HCT116 (cell line): ENCODE results near the gene GALNS. TPM values are rescaled to one million over a fixed set of nuclear protein-coding genes. Genes with fewer than 3 reads are reported as not detected.

ENCODE experiments used
- ATAC-seq: fragments of 200-7000 bp; cut with Tn5 transposase; 2 replicates; pipeline ENCODE4 v1.9.1; 2020; ENCODE audit warnings: mild to moderate bottlenecking, moderate library complexity
- BruUV-seq: library from RNA; stranded (reverse); fragments of 400-500 nt; replicated peaks from 2 replicates; lab custom pipeline; 2021; lab: Mats Ljungman, UMichigan
- CTCF ChIA-PET: fragments of 300-600 bp; sonication (Branson Sonifier 250); formaldehyde crosslinking; loops from one replicate; lab custom pipeline; 2021; ENCODE audit warnings: antibody characterized with exemption; lab: Charles Lee
- POLR2A ChIA-PET: fragments of 300-600, 350-600 bp; sonication (Branson Sonifier 250); formaldehyde crosslinking; loops from one replicate; lab custom pipeline; 2021; ENCODE audit warnings: antibody characterized with exemption; lab: Charles Lee
- RAD21 ChIA-PET, 2 experiments: fragments of 300-600 bp; sonication (Branson Sonifier 250); formaldehyde crosslinking; loops; one replicate each; lab custom pipeline; 2023; ENCODE audit warnings: low total read pairs in 2 of 2; ENCODE audit not compliant: uncharacterized antibody in 2 of 2, unreplicated experiment in 2 of 2, low non-redundant PET in 1 of 2; lab: Charles Lee
- DNase-seq: peaks from one replicate; pipeline ENCODE4 v3.0.0-alpha.2; 2010; ENCODE audit warnings: low read depth, low spot score
- H2AFZ ChIP-seq: fragments of 200-600 bp; shearing (Covaris generic), sonication (generic); 2 replicates; pipeline ENCODE4 v1.6.1; 2017; ENCODE audit warnings: low read depth, mixed run types, mixed read lengths, antibody characterized with exemption, low read length; ENCODE audit not compliant: poor library complexity, severe bottlenecking
- H3K27ac ChIP-seq: 2 replicates; pipeline ENCODE4 v1.5.1; 2012; ENCODE audit warnings: low read depth, low read length
- H3K27me3 ChIP-seq: fragments of 200-600 bp; sonication (generic); 2 replicates; pipeline ENCODE4 v1.6.1; 2016; ENCODE audit warnings: mixed run types, low read length, mixed read lengths; ENCODE audit not compliant: insufficient read depth
- H3K36me3 ChIP-seq, 2 experiments: fragments of 200-500 bp in 1 of 2; fragments of 200-600 bp in 1 of 2; sonication (Bioruptor generic) in 1 of 2; sonication (generic) in 1 of 2; 2 replicates each; pipeline versions ENCODE4 v1.5.1 to v1.6.1; 2014 to 2016; ENCODE audit warnings: low read length in 2 of 2, inconsistent platforms in 1 of 2, mixed read lengths in 1 of 2, mixed run types in 1 of 2; ENCODE audit not compliant: insufficient read depth in 2 of 2, control insufficient read depth in 1 of 2
- H3K4me1 ChIP-seq, 2 experiments: fragments of 200-600 bp in 1 of 2; sonication (generic) in 1 of 2; 2 replicates each; pipeline versions ENCODE4 v1.5.1 to v1.6.1; 2012 to 2017; ENCODE audit warnings: low read length in 2 of 2, inconsistent platforms in 1 of 2, mild to moderate bottlenecking in 1 of 2, mixed read lengths in 1 of 2, mixed run types in 1 of 2, moderate library complexity in 1 of 2; ENCODE audit not compliant: insufficient read depth in 2 of 2, control insufficient read depth in 1 of 2
- H3K4me2 ChIP-seq: fragments of 200-600 bp; sonication (generic); 2 replicates; pipeline ENCODE4 v1.6.1; 2017; ENCODE audit warnings: mixed run types, low read length, mixed read lengths
- H3K4me3 ChIP-seq, 2 experiments: fragments of 200-600 bp in 1 of 2; sonication (generic) in 1 of 2; replicated peaks in 1 of 2; 2 replicates each; pipeline ENCODE4 v1.5.1; 2011 to 2016; ENCODE audit warnings: low read length in 2 of 2, control low read depth in 1 of 2, low read depth in 1 of 2, mild to moderate bottlenecking in 1 of 2, mixed read lengths in 1 of 2, mixed run types in 1 of 2
- H3K79me2 ChIP-seq: fragments of 200-600 bp; sonication (generic); 2 replicates; pipeline ENCODE4 v1.6.1; 2017; ENCODE audit warnings: mild to moderate bottlenecking, mixed run types, low read length, moderate library complexity, mixed read lengths; ENCODE audit not compliant: insufficient read depth
- H3K9ac ChIP-seq: fragments of 200-600 bp; sonication (generic); 2 replicates; pipeline ENCODE4 v1.6.1; 2016; ENCODE audit warnings: low read length, mixed read lengths
- H3K9me2 ChIP-seq: fragments of 200-600 bp; sonication (generic), shearing (Covaris generic); 2 replicates; pipeline ENCODE4 v1.6.1; 2017; ENCODE audit warnings: mixed run types, mild to moderate bottlenecking, moderate library complexity; ENCODE audit not compliant: insufficient read depth
- H3K9me3 ChIP-seq, 2 experiments: fragments of 200-500 bp in 1 of 2; fragments of 200-600 bp in 1 of 2; sonication (Bioruptor generic) in 1 of 2; sonication (generic) in 1 of 2; 2 replicates each; pipeline ENCODE4 v1.6.1; 2014 to 2017; ENCODE audit warnings: low read length in 2 of 2, mixed read lengths in 2 of 2, inconsistent platforms in 1 of 2, low read depth in 1 of 2, mild to moderate bottlenecking in 1 of 2, mixed run types in 1 of 2, moderate library complexity in 1 of 2; ENCODE audit not compliant: control insufficient read depth in 1 of 2, insufficient read depth in 1 of 2
- H4K20me1 ChIP-seq: fragments of 200-600 bp; sonication (generic), shearing (Covaris generic); 2 replicates; pipeline ENCODE4 v1.6.1; 2017; ENCODE audit warnings: mixed run types, mild to moderate bottlenecking, moderate library complexity; ENCODE audit not compliant: insufficient read depth
- CBX3 ChIP-seq: IDR thresholded peaks from 2 replicates; pipeline ENCODE4 v1.6.1; 2012; ENCODE audit warnings: low read depth
- CEBPB ChIP-seq: IDR thresholded peaks from 2 replicates; pipeline ENCODE4 v1.6.1; 2012; ENCODE audit warnings: low read depth
- FOSL1 ChIP-seq: IDR thresholded peaks from 2 replicates; pipeline ENCODE4 v1.6.1; 2012; ENCODE audit warnings: low read depth
- RAD21 ChIP-seq: IDR thresholded peaks from 2 replicates; pipeline ENCODE4 v1.6.1; 2012; ENCODE audit warnings: low read depth, mild to moderate bottlenecking
- TCF7L2 ChIP-seq: IDR thresholded peaks from 2 replicates; pipeline ENCODE4 v1.7.0; 2011; ENCODE audit warnings: borderline replicate concordance, inconsistent platforms; ENCODE audit not compliant: insufficient read depth, insufficient read length; ENCODE audit errors: extremely low read depth
- intact Hi-C: fragments of 100-400 bp; cut with micrococcal nuclease; formaldehyde crosslinking; loops from 2 replicates; pipeline ENCODE4 v1.10.0; 2022
- total RNA-seq: library from RNA; stranded (reverse); gene quantifications from one replicate; pipeline ENCODE4 v1.2.1, GENCODE V29; 2021; ENCODE audit not compliant: unreplicated experiment
- TF ChIP-seq, protein P1 (sequence below): IDR thresholded peaks from 2 replicates; pipeline ENCODE4 v1.6.1; 2012
- TF ChIP-seq, protein P2 (sequence below): IDR thresholded peaks from 2 replicates; pipeline ENCODE4 v1.6.1; 2012; ENCODE audit warnings: low read depth

GALNS gene
- total RNA-seq, 1 experiment from 2014 or later = 44.6 TPM

DNA sequence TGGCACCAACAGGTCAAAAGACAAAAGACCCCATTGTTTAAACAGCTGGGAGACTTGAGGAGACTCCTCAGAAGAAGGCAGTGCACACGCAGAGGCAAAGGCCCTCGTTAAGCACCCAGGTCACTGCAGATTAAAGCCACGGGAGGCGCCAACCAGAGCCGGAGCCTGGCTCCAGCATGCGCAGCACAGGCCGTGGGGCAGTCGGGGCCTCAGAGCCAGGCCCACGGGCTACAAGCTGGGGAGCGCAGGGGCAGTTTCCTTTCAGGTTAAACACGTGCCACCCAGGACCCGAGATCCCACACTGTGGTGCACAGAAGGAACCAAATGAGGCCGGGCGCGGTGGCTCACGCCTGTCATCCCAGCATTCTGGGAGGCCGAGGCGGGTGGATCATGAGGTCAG lies 80.9 kb downstream of the GALNS start:
- TF ChIP-seq CBX3 = no peak
- H3K9me2 ChIP-seq = no peaks in the 10 kb centered on the region
- DNase-seq (no peak), ATAC-seq (no peak)
- H2AFZ ChIP-seq = no peak overlapping the region
- CTCF ChIA-PET = no interaction called here
- H3K27ac ChIP-seq = no peak overlapping the region
- H3K79me2 ChIP-seq = peaks cover 99% of the 10 kb centered on the region
- H3K9ac ChIP-seq = no peak overlapping the region
- no peak overlapping the region for H3K4me3 ChIP-seq
- peaks cover 0 to 7% of the 10 kb centered on the region in 2 experiments; a peak in 1 of 4 replicates for H3K36me3 ChIP-seq
- RAD21 ChIA-PET = no interaction called here
- no peak overlapping the region for H3K4me2 ChIP-seq
- H4K20me1 ChIP-seq = peaks cover 11% of the 10 kb centered on the region; the same call in 1 of the 2 replicates
- H3K4me1 ChIP-seq = peaks cover 47 to 60% of the 10 kb centered on the region in 2 experiments
- POLR2A ChIA-PET = no interaction called here
- no peaks in the 10 kb centered on the region for H3K27me3 ChIP-seq
- BruUV-seq = no TSS peak
- H3K9me3 ChIP-seq = no peaks in the 10 kb centered on the region
- intact Hi-C loops = no loop called here

DNA sequence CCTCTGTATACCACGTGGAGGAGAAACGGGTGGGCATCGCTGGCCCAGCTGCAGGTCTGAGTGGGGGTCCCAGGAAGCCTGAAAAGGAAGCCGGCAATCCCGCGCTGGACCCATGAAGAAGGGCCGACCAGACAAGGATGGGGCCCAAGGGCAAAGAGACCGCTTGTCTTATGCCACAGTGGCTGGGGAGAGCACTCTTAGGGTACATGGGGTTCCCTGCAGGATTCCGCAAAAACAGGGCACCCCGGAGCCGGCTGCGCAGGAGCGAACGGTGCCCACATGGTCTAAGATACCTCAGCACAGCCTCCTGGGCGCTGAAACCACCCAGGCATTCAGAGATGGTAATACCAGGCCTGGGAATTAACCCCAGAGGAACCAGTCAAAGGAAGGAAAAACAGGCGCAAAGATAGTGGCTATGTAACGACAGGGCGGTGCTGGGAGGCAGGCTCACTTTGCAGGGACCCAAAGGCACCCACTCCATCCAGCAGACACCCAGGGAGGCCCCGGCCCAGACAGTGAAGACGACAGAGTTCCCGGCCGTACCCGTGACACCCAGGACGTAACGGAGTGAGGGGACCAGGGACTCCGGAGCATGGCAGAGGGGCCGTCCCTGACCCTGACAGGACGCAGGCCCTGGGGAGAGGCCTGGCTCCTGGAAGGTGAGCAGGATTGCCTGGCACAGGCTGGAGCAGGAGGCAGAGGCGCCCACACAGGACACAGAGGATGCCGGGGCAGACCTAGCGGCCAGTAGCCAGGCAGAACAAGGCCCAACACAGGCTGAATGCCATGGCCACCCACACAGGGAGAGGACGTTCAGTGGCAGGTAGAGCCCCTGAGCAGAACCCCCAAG lies 82.0 kb downstream of the GALNS start:
- DNase-seq (no peak), ATAC-seq (no peak)
- intact Hi-C loops = no loop called here
- Histone ChIP-seq H3K79me2 (peaks cover 99% of the 10 kb centered on the region), H2AFZ (no peak overlapping the region), H4K20me1 (peaks cover 19% of the 10 kb centered on the region; the same call in 1 of the 2 replicates), H3K27me3 (no peaks in the 10 kb centered on the region), H3K4me1 (peaks cover 48 to 61% of the 10 kb centered on the region in 2 experiments), H3K4me2 (peak overlapping the region; percentile 34), H3K9ac (0 out of 2 replicates have a peak overlapping the region, but pooled peaks have one; percentile 26), H3K9me2 (no peaks in the 10 kb centered on the region), H3K4me3 (no peak overlapping the region), H3K36me3 (peaks cover 0 to 14% of the 10 kb centered on the region in 2 experiments; a peak in 1 of 4 replicates), H3K9me3 (no peaks in the 10 kb centered on the region), H3K27ac (peak overlapping the region; percentile 33; the same call in 1 of the 2 replicates)
- no TSS peak for BruUV-seq
- CTCF ChIA-PET = interaction anchor here (1.1 to 2.0 kb wide), 2 partner anchors 10 to 37 kb away, joined by 6 to 8 read pairs; partner anchors contain the start of gene PIEZO1
- TF ChIP-seq CEBPB (no peak), TCF7L2 (no peak), RAD21 (no peak), FOSL1 (no peak)
- TF ChIP-seq, protein P1, sequence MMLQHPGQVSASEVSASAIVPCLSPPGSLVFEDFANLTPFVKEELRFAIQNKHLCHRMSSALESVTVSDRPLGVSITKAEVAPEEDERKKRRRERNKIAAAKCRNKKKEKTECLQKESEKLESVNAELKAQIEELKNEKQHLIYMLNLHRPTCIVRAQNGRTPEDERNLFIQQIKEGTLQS = no peak
- TF ChIP-seq, protein P2, sequence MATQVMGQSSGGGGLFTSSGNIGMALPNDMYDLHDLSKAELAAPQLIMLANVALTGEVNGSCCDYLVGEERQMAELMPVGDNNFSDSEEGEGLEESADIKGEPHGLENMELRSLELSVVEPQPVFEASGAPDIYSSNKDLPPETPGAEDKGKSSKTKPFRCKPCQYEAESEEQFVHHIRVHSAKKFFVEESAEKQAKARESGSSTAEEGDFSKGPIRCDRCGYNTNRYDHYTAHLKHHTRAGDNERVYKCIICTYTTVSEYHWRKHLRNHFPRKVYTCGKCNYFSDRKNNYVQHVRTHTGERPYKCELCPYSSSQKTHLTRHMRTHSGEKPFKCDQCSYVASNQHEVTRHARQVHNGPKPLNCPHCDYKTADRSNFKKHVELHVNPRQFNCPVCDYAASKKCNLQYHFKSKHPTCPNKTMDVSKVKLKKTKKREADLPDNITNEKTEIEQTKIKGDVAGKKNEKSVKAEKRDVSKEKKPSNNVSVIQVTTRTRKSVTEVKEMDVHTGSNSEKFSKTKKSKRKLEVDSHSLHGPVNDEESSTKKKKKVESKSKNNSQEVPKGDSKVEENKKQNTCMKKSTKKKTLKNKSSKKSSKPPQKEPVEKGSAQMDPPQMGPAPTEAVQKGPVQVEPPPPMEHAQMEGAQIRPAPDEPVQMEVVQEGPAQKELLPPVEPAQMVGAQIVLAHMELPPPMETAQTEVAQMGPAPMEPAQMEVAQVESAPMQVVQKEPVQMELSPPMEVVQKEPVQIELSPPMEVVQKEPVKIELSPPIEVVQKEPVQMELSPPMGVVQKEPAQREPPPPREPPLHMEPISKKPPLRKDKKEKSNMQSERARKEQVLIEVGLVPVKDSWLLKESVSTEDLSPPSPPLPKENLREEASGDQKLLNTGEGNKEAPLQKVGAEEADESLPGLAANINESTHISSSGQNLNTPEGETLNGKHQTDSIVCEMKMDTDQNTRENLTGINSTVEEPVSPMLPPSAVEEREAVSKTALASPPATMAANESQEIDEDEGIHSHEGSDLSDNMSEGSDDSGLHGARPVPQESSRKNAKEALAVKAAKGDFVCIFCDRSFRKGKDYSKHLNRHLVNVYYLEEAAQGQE = no peak
- POLR2A ChIA-PET = interaction anchor here (0.9 to 3.2 kb wide), 3 partner anchors 10 to 112 kb away, joined by 3 to 18 read pairs (median 3); partner anchors contain the start of genes MVD and PIEZO1
- RAD21 ChIA-PET = no interaction called here
